Measurements from ENCODE around the gene MALAT1. TPM values are rescaled to one million over a fixed set of nuclear protein-coding genes. Genes with fewer than 3 reads are reported as not detected.
A peak's percentile ranks its signal among the peaks of the same experiment; 100 is the strongest.

Gene MALAT1
- total and polyA plus RNA-seq, 2 of the 8 experiments (the other 6 are each of a cell fraction or from before 2014, with no cell fraction given), result 115 to 984 TPM

- Histone ChIP-seq H3K36me3 (ENCODE audit: control insufficient read depth in 2 of 4, insufficient read depth in 4 of 4, low read length in 3 of 4) (peaks cover 35 to 48% (median 42%) of the 10 kb centered on the region in 4 experiments), H3K4me3 (ENCODE audit: extremely low read depth in 1 of 4, insufficient read depth in 2 of 4, low read depth in 3 of 4, low read length in 4 of 4) (no peak overlapping the region), H4K20me1 (replicated peaks in 1 of 2; ENCODE audit: control insufficient read depth in 1 of 2, insufficient read depth in 2 of 2, low read length in 2 of 2) (peaks cover 31 to 35% of the 10 kb centered on the region in 2 experiments), H2AFZ (ENCODE audit: low read length) (no peak overlapping the region), H3K27ac (ENCODE audit: low read depth, low read length) (no peak overlapping the region), H3K4me2 (ENCODE audit: insufficient read depth in 1 of 2, low read depth in 2 of 2, low read length in 2 of 2) (peak overlapping the region in 1 of 2 experiments; percentile 12; a peak in 1 of 4 replicates), H3K18ac (ENCODE audit: extremely low read depth, low read length) (no peak overlapping the region), H3K27me3 (replicated peaks in 1 of 4; ENCODE audit: control insufficient read depth in 3 of 4, extremely low read depth in 1 of 4, insufficient read depth in 3 of 4, low read length in 3 of 4) (no peaks in the 10 kb centered on the region), H3K9me3 (ENCODE audit: insufficient read depth in 2 of 2, low read depth in 1 of 2, low read length in 1 of 2) (no peaks in the 10 kb centered on the region), H3K14ac (ENCODE audit: insufficient read length) (no peak overlapping the region), H4K5ac (ENCODE audit: insufficient read length, low read depth, low read length) (no peak overlapping the region), H2BK15ac (ENCODE audit: low read length) (no peak overlapping the region), H4K8ac (ENCODE audit: extremely low read depth, insufficient read depth, low read length) (no peak overlapping the region), H3K79me2 (ENCODE audit: control insufficient read depth in 1 of 2, insufficient read depth in 2 of 2, low read length in 2 of 2) (peaks cover 29 to 45% of the 10 kb centered on the region in 2 experiments), H2BK5ac (ENCODE audit: low read depth, low read length) (no peak overlapping the region), H3K23me2 (ENCODE audit: low read depth, low read length) (no peaks in the 10 kb centered on the region; the same call in 1 of the 2 replicates), H3K4me1 (replicated peaks in 1 of 4; ENCODE audit: control insufficient read depth in 3 of 4, insufficient read depth in 4 of 4, low read length in 3 of 4) (peaks cover 0 to 7% (median 3%) of the 10 kb centered on the region in 4 experiments; a peak in 4 of 7 replicates), H3K56ac (replicated peaks; ENCODE audit: insufficient read length, low read depth, low read length) (no peak overlapping the region), H2BK120ac (replicated peaks; ENCODE audit: low read depth, low read length) (no peak overlapping the region), H2AK5ac (ENCODE audit: low read depth, low read length) (no peak overlapping the region), H4K91ac (replicated peaks; ENCODE audit: insufficient read length, low read length) (no peak overlapping the region), H3K9ac (replicated peaks in 1 of 4; ENCODE audit: extremely low read depth in 1 of 4, low read depth in 3 of 4, low read length in 3 of 4) (no peak overlapping the region), H2BK20ac (ENCODE audit: low read length) (no peak overlapping the region), H3K79me1 (ENCODE audit: low read depth, low read length) (no peaks in the 10 kb centered on the region), H3K4ac (replicated peaks; ENCODE audit: insufficient read length, low read depth, low read length) (no peak overlapping the region), H2BK12ac (ENCODE audit: low read depth, low read length) (no peak overlapping the region), H3K23ac (ENCODE audit: insufficient read length) (no peak overlapping the region)
- POLR2A ChIA-PET (ENCODE audit: partially characterized antibody), result interaction anchor here (0.6 to 29.8 kb wide), 32 partner anchors 2 to 450 kb away, joined by 3 to 1569 read pairs (median 6); partner anchors contain the start of genes DPF2, FAM89B, FRMD8 and MALAT1
- CTCF ChIA-PET (ENCODE audit: partially characterized antibody), result interaction anchor here (0.8 to 29.0 kb wide), 9 partner anchors 13 to 140 kb away, joined by 3 to 809 read pairs (median 4); partner anchors contain the start of gene MALAT1
- 59% methylated on average over 7 of the region's 7 CpGs; no CpG with 5 or more reads in 1 of the 2 experiments for WGBS, 2 experiments (ENCODE audit: extremely low coverage in 1 of 2, insufficient coverage in 1 of 2, insufficient read length in 1 of 2, insufficient replicate concordance in 2 of 2, low coverage in 1 of 2, low lambda C conversion rate in 2 of 2, missing lambda C conversion rate in 1 of 2)
- FAIRE-seq, result no peak
- DNase-seq (ENCODE audit: low read depth in 1 of 2, low spot score in 2 of 2), result peak in 1 of 2 experiments; percentile 63
- peak; percentile 17 for TF ChIP-seq HDAC6 (IDR thresholded peaks at IDR 0.05; ENCODE audit: low read depth, low read length)
- peak; percentile 71 to 98 for TF ChIP-seq POLR2A (IDR thresholded peaks at IDR 0.05; ENCODE audit: control extremely low read depth in 1 of 2, low read depth in 2 of 2, low read length in 2 of 2)
- TF ChIP-seq POU5F1 (IDR thresholded peaks at IDR 0.05; ENCODE audit: low read depth, low read length), result 0 out of 2 replicates have a peak, but pooled peaks have one; percentile 1
- no peak for TF ChIP-seq TCF12 (IDR thresholded peaks at IDR 0.05; ENCODE audit: low read depth, low read length)
- TF ChIP-seq CHD1 (IDR thresholded peaks at IDR 0.05; ENCODE audit: low read depth, low read length), result no peak
- TF ChIP-seq TAF1 (IDR thresholded peaks at IDR 0.05; ENCODE audit: low read depth, low read length), result no peak
- 0 out of 2 replicates have a peak, but pooled peaks have one; percentile 32 for TF ChIP-seq GABPA (IDR thresholded peaks at IDR 0.05; ENCODE audit: borderline replicate concordance, insufficient read depth, low read length)
- TF ChIP-seq CHD2 (IDR thresholded peaks at IDR 0.05; ENCODE audit: low read length), result peak; percentile 46
- TF ChIP-seq CTBP2 (IDR thresholded peaks at IDR 0.05; ENCODE audit: borderline replicate concordance, insufficient read depth, insufficient read length, low read length), result no peak
- TF ChIP-seq TAF7 (optimal IDR thresholded peaks at IDR 0.05; ENCODE audit: borderline replicate concordance, low read depth, low read length), result peak; percentile 59
- TF ChIP-seq SRF (IDR thresholded peaks at IDR 0.05; ENCODE audit: low read depth, low read length), result no peak; the same call in 1 of the 2 replicates
- no peak for TF ChIP-seq SP4 (IDR thresholded peaks at IDR 0.05; ENCODE audit: low read length)
These were observed 8.1 kb downstream of the MALAT1 start for GRCh38 chr11:65506772-65507505.
